ENCODE data around the gene ZNF618.
A peak's percentile ranks its signal among the peaks of the same experiment; 100 is the strongest.
"Not testable (repeated sequence)": the region's sequence is repeated elsewhere in the genome, so short reads cannot be mapped to it uniquely, and the experiment has no call there.

Gene ZNF618

DNA sequence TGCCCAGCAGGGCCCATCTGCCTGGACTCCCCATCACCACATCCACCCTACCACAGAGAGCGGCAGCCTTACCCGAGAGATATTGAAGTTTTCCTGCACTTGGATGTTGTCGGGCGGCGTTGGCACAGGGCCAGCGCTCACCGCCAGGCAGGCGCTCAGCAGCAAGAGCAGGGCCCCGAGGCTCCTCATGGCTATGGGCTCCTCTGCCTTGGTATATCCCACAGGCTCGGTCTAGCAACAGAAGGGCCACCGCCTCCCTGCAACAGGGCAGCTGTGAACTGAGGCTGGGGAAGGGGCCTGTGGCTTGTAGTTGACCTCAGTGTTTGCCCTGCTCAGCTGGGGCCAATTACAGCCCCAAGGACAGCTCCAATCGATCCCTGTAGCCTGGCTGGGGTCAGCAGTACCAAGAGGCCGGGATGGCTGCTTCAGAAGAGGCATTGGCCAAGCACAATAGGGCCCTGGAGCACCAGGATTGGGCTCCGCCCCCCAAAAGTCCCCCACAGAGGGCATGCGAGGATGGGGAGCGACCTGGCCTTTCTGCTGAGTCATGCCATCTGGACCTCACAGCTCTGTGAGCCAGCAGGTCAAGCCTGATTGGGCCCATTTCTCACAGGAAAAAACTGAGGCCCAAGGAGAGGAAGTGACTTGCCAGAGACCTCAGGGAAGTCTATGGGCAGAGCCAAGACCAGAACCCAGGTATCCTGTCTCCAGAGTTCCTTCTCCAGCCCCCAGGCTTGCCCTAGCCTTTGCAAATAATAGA, 202.1 kb downstream of the ZNF618 start, which contains the start of gene AMBP:
Gene AMBP, minus strand, starts transcription at position 280 of the 760 bp plus-strand sequence. Its CDS starts 91 bp downstream, at position 189.
- in situ Hi-C loops (cut with HindIII; ENCODE audit: low pct_ligation_motif_present, low pct_unique_long_range_greater_than_20kb, low sequenced_read_pairs): loop anchor here (25.0 kb wide), 1 partner anchor 209 kb away; no protein-coding TSS in a partner anchor
- DNase-seq: no peak

DNA sequence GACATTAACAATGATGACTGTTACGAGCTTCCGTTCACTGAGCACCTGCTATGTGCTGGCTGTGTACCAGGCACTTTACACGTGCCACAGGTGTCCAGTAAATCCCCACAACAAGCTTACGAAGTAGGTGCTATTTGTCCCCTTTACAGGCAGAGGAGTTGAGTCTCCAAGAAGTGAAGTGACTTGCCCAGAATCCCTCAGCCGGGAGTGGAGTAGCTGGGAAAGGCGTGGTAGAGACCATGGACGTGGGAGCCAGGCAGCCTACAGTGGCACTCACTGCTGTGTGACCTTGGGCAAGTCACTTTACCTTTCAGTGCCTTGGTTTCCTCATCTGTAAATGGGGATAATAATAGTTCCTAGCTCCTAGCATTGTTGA, 202.7 kb downstream of the ZNF618 start:
- in situ Hi-C loops (cut with HindIII; ENCODE audit: low pct_ligation_motif_present, low pct_unique_long_range_greater_than_20kb, low sequenced_read_pairs): loop anchor here (25.0 kb wide), 1 partner anchor 209 kb away; no protein-coding TSS in a partner anchor
- no peak for DNase-seq

DNA sequence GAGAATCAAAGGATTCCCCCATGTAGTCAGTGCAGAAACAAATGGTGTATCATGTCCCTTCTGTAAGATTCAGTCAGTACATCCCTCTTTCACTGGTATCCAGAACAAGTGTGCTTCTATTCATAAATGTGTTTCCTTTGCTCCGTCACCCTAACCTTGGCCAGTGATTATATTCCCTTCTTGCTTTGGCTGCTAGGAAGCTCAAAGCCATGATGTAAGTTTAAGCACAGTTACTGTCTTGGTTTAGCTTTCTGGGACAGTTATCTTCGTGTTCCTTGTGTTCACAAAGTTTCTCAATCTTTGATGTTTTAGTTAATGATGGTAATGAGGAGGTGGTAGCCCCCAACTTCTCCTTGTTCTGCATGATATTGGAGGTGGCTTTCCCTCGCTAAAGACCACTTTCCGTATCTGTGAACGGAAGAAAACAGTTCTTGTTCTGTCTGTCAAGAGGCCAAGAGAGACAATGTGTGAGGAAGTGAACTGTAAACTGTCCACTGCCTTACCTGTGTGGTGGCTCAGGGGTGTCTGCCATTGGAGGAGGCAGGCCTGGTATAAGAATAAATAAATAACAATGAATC, 204.2 kb downstream of the ZNF618 start:
- in situ Hi-C loops (cut with HindIII; ENCODE audit: low pct_ligation_motif_present, low pct_unique_long_range_greater_than_20kb, low sequenced_read_pairs): loop anchor here (25.0 kb wide), 1 partner anchor 207 kb away; no protein-coding TSS in a partner anchor
- DNase-seq: no peak

DNA sequence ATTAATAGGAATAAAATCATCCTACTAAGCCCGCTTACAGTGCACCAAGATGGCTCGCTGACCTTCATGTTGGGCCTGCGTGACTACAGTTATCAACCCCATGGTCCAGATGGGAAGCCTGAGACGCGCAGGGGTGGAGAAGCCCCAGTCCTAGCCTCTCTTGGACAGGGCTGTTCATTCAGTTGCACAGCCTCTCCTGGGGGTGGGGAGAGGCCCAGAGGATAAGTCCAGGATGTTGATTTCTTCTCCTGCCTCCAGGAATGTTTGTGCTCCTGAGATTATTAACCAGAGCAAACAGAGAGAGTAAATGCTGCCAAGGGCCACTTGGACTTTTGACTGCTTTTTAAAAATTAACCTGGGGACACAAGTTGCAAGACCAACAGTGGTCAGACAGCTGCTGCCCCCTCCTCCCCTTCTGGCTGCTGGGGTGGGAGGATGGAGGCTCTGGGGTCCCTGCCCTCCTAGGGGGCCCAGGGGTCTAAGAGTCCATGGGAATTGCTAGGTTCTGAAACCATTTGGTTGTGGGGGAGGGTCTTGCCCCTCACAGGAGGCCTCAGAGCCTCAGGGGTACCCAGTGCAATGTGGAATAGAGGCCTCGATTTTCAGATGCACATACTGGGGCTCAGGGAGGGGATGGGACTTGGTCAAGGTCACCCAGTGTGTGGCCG, 204.8 kb downstream of the ZNF618 start:
- in situ Hi-C loops (cut with HindIII; ENCODE audit: low pct_ligation_motif_present, low pct_unique_long_range_greater_than_20kb, low sequenced_read_pairs): loop anchor here (25.0 kb wide), 1 partner anchor 206 kb away; no protein-coding TSS in a partner anchor
- peak; percentile 90 for DNase-seq

DNA sequence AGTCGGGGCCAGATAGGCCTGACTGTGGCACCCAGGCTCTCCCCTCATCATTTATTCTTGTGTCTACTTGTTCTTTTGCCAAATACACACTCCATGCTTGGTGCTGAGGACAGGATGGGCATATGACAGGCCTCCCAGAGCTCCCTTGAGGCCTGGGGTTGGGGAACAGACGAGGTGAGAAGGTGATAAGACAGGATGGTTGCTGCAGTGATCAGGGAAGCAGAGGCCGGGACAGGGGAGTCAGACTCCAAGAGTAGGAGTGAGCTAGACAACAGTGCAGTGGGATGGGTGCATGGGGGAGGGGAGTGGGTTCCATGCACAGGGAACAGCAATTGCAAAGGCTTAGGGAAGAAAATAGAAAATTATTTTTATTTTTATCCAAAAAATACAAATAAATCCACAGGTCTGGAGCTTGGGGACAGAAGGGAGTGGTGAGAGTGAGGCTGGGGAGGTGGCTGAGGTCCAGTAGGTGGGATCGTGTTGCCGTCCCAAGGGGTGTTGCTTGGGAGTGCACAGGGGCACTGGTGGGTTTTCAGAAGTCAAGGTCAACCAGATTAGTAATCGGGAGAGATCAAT, 205.4 kb downstream of the ZNF618 start:
- in situ Hi-C loops (cut with HindIII; ENCODE audit: low pct_ligation_motif_present, low pct_unique_long_range_greater_than_20kb, low sequenced_read_pairs): loop anchor here (25.0 kb wide), 1 partner anchor 206 kb away; no protein-coding TSS in a partner anchor
- DNase-seq: no peak

DNA sequence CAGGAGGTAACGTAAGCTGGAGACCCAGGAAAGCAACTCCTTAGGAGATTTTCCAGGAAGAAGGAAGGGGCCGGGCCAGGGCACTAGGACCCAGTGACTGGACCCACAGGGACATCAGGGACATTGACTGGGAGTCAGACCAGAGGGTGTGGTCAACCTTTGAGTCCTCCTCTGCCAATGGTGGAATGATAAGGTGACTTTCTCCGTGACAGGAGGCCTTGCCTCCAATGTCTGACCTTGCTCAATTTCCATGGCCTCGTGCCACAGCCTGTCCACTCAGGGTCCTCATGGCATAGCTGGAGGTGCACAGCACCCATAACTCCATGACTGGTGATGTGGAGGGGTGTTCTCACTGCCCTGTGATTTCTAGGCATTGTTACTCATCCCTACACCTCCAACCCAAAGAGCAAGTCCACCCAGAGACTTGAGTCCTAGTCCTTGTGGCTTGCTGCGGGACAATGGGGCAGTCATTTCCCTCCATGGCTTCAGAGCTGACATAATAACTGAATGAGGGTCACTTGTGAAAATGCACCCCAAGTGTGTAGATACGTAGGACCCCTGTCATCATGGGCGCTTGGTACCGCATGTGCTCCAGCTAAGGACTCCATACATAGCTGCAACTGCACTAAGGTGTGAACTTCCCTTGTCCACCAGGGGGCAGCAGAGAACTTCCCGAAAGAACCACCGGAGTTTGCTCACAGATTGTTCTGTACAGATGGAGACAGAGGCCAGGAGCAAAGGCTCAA, 206.1 kb downstream of the ZNF618 start:
- peak; percentile 87 for DNase-seq
- in situ Hi-C loops (cut with HindIII; ENCODE audit: low pct_ligation_motif_present, low pct_unique_long_range_greater_than_20kb, low sequenced_read_pairs): loop anchor here (25.0 kb wide), 1 partner anchor 205 kb away; no protein-coding TSS in a partner anchor

DNA sequence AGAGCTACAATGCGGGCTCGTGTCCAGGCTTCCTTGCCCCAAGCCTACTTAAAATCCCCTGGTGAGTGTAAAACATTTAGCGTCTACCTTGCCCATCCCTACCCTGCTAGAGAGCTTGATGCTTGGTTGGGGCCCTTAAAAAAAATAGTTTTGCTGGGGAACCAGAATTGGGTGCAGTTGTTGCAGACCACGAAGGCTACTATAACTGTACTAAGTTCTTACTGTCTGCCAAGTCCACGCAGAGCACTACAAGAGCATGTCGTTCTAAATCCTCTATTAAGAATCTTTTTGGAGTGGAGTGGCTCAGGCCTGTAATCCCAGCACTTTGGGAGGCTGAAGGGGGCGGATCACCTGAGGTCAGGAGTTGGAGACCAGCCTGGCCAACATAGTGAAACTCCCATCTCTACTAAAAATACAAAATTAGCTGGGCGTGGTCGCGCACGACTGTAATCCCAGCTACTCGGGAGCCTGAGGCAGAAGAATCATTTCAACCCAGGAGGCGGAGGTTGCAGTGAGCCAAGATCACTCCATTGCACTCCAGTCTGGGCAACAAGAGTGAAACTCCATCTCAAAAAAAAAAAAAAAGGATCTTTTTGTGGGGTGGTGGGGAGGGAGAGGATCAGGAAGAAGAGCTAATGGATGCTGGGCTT, 206.8 kb downstream of the ZNF618 start:
- DNase-seq: not testable (repeated sequence)
- in situ Hi-C loops (cut with HindIII; ENCODE audit: low pct_ligation_motif_present, low pct_unique_long_range_greater_than_20kb, low sequenced_read_pairs): loop anchor here (25.0 kb wide), 1 partner anchor 204 kb away; no protein-coding TSS in a partner anchor

DNA sequence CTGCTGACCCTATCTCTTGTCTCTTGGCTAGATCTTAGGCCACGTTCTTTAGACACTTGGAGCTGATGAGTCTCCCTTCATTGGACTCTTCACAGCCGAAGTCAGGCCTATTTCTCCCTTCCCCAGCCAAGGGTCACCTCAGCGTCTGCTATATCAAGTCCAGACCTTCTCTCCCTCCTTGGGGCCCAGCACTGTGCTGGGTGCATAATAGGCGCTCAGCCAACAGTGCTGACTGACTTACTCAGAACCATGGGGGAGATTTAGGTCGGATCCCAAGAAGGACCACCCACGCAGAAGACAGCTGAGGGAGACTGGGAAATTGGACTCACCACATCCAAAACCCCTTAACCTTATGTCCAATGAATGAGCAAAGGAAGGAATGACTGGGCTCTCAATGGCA, 207.6 kb downstream of the ZNF618 start:
- no peak for DNase-seq
- in situ Hi-C loops (cut with HindIII; ENCODE audit: low pct_ligation_motif_present, low pct_unique_long_range_greater_than_20kb, low sequenced_read_pairs): loop anchor here (25.0 kb wide), 1 partner anchor 204 kb away; no protein-coding TSS in a partner anchor

DNA sequence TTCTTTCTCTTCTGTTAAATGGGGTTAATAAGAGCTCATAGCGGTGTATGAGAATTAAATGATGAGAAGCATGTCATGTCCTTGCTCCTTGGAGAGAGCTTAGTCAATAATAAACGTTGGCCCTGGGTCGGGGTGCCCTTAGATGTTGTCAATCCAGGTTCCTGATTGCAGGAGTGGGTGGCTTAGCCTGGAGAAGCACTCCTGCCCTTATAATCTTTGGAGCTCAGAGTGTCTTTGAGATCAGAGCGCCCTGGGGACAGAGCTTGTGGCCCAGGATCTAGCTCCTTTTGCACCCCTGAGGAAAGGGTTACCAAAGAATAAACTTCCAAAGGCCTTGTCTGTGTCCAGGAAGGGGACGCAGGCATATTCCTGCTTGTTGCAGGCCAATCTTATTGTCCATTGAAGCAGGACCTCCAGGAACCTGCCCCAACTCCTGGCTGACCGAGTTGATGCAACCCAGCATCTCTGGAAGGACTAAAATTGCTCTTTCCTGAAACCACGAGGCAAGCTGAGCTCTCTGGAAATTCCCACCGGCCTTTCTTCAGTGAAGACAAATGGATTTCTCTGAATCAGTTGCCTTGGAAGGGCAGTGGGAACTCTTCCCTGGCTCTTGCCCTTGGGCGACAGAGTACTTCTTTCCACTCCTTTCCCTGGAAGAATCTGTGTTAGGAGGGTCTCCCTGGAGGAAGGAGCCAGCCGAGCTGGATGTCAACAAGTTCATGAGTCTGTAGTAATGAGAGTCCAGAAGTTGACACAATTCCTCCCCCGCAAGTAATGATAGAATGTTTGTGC, 208.4 kb downstream of the ZNF618 start:
- DNase-seq: no peak
- in situ Hi-C loops (cut with HindIII; ENCODE audit: low pct_ligation_motif_present, low pct_unique_long_range_greater_than_20kb, low sequenced_read_pairs): loop anchor here (25.0 kb wide), 1 partner anchor 203 kb away; no protein-coding TSS in a partner anchor

DNA sequence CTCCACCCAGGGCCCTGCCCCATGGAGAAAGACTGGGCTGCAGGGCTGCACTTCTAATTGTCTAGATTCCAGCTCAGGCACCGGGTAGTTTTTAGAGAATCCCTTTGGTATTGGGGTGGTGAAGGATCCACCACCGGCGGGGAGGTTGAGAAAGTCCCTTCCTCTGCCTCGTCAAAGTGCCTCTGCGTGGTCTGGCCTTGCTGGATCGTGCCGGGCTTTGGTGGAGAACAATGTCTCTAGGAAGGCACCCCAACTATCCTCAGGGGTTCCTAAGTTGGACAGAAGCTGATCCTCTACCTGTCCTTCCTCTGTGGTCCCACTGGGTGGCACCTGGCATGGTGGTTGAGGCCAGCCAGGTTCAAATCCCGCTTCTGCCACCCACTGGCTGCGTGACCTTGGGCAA, 209.3 kb downstream of the ZNF618 start:
- in situ Hi-C loops (cut with HindIII; ENCODE audit: low pct_ligation_motif_present, low pct_unique_long_range_greater_than_20kb, low sequenced_read_pairs): loop anchor here (25.0 kb wide), 1 partner anchor 202 kb away; no protein-coding TSS in a partner anchor
- DNase-seq: no peak

DNA sequence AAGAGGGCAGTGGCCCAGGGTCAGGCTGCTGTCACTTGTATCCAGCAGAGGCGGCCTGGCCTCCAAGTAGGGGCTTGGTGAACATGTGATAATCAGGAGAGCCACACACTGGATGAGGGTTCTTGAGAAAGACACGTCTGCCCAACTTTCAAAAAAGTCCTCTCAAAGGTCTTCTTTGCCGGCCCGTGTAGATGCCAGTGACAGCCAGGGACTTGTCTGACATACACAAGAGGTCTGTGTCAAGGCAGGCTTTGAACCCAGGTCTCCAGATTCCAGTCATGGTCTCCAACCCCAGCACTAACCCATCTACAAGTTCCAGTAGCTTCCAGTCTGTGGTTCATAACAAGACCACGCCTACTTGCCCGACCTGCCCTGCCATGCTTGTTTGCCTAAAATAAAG, 209.9 kb downstream of the ZNF618 start:
- in situ Hi-C loops (cut with HindIII; ENCODE audit: low pct_ligation_motif_present, low pct_unique_long_range_greater_than_20kb, low sequenced_read_pairs): loop anchor here (25.0 kb wide), 1 partner anchor 201 kb away; no protein-coding TSS in a partner anchor
- no peak for DNase-seq

DNA sequence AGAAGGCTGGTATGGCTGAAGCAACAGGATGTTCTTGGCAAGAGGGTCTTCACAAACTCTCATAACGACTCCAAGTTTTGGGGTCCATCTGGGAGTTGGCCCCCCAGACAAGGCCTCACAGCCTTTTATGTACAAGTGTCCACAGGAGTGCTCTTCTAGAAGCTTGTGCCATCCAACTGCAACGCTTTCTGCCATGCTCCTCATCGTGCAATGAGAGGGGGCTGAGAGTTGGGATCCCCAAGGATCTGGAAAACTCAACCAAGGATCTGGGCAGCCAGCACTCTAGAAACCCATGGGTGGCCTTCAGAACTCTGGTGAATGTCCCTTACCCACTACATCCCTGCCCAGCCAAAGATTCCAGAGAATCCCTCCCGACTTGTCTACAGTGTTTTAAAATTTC, 210.5 kb downstream of the ZNF618 start:
- DNase-seq: no peak
- in situ Hi-C loops (cut with HindIII; ENCODE audit: low pct_ligation_motif_present, low pct_unique_long_range_greater_than_20kb, low sequenced_read_pairs): loop anchor here (25.0 kb wide), 1 partner anchor 201 kb away; no protein-coding TSS in a partner anchor

DNA sequence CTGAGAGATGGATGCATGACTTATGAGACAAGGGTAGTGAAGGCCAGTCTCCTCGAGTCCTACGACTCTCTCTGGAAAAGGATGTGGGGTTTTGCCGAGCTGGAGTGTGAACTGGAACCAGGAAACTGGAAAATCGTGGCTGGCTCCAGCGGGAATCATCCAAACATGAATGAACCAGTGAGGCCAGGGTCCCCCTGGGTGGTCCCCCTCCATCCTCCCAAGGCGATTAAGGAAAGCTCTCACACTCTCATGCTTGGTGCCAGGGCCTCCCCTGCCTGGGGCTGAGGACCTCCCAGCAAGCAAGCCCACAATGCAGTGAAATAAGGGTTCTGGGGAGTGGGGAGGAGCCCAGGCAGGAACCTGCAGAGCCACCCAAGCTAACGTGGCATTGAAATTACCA, 211.6 kb downstream of the ZNF618 start:
- no peak for DNase-seq
- in situ Hi-C loops (cut with HindIII; ENCODE audit: low pct_ligation_motif_present, low pct_unique_long_range_greater_than_20kb, low sequenced_read_pairs): loop anchor here (25.0 kb wide), 1 partner anchor 200 kb away; no protein-coding TSS in a partner anchor

DNA sequence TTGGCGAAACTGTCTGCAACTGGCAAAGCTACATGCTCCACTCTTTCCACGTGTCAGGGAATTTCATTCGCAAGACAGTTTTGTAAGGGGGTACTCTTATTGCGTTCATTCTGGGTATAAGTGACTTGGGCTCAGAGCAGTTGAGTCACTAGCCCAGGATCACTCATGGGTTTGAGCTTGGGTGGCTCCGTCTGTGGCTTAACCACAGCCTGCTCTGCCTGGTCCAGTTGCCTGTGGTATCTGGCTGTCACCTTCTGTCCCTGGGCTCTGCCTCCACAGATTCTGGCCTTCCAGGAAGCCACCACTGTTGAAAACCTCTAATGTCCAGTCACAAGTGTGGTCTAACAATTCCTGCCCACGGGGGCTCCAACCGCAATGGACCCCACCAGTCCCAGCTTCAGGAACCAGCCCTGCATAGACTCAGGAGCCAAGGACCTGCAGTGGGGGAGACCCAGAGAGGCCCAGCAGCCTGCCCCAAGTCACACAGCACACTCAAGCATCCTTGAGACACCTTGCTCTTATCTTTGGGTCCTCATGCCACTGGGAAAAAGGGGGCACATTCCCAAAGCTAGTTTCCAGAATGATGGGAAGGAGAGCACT, 212.6 kb downstream of the ZNF618 start:
- in situ Hi-C loops (cut with HindIII; ENCODE audit: low pct_ligation_motif_present, low pct_unique_long_range_greater_than_20kb, low sequenced_read_pairs): loop anchor here (25.0 kb wide), 1 partner anchor 199 kb away; no protein-coding TSS in a partner anchor
- no peak for DNase-seq

DNA sequence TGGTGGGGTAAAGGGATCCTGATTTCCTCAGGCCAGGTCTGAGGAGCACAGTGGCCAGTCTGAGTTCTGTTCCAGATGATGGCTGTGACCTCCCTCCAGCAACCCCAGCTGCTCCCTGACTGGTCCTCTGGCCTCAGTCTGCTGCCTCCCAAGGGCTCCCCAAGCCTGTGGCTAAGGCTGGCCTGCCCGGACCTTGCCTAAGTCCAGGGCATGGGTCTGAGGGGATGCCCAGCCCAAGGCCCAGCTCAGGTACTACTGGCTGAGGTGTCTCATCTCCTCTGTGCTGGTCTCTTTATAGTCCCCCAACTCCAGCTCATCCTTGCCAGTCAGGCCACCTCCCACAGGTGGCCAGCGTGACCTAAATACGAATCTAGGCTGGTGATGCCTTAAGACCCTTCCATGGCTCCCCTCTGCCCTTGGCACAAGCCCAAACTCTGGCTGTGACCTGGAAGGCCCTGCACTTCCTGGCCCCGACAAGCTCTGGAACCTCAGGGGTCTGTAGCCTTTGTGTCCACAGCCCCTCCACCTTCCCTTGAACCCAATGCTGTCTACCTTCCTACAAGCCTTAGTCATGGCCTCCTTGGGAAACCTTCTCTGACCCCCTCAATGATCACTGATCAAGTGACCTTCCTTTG, 213.2 kb downstream of the ZNF618 start:
- in situ Hi-C loops (cut with HindIII; ENCODE audit: low pct_ligation_motif_present, low pct_unique_long_range_greater_than_20kb, low sequenced_read_pairs): loop anchor here (25.0 kb wide), 1 partner anchor 198 kb away; no protein-coding TSS in a partner anchor
- DNase-seq: no peak

DNA sequence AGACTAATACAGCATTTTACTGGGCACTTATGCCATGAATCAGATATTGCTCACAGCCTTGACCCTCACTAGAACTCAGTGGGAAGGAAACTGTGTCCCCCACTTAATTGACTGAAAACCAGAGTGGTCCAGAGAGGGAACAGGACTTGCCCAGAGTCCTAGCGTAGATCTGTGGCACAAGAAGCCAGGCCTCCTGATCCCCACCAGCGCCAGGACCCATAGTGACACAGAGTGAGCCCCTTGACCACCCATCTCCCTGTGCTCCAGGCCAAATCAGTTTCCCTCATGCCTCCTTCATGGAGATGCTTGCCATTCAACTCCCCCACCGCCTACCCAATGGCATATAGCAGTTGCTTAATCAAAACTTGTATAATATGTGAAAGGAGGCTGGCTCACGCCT, 214.7 kb downstream of the ZNF618 start:
- no peak for DNase-seq
- in situ Hi-C loops (cut with HindIII; ENCODE audit: low pct_ligation_motif_present, low pct_unique_long_range_greater_than_20kb, low sequenced_read_pairs): loop anchor here (25.0 kb wide), 1 partner anchor 197 kb away; no protein-coding TSS in a partner anchor

Data from ACHN (cell line).